Left renal pelvis (tissue), 4 donors: Measurements from ENCODE around the gene LBH. TPM values are rescaled to one million over a fixed set of nuclear protein-coding genes. Genes with fewer than 3 reads are reported as not detected.
"Not testable (repeated sequence)": the region's sequence is repeated elsewhere in the genome, so short reads cannot be mapped to it uniquely, and the experiment has no call there.

Source experiments
- DNase-seq, 4 donors: peaks; one replicate each; pipeline ENCODE4 v3.0.0-alpha.2; 2013; ENCODE audit warnings: low read depth in 4 of 4, low spot score in 3 of 4
- polyA plus RNA-seq, 4 donors: library from polyadenylated mRNA; unstranded; fragments of 120-200 nt; gene quantifications; one replicate each; pipeline ENCODE4 v1.2.1, GENCODE V29; 2013; ENCODE audit not compliant: insufficient read length in 4 of 4

LBH gene
- polyA plus RNA-seq, 4 donors, result 64.6 to 117 (median 104) TPM

DNA sequence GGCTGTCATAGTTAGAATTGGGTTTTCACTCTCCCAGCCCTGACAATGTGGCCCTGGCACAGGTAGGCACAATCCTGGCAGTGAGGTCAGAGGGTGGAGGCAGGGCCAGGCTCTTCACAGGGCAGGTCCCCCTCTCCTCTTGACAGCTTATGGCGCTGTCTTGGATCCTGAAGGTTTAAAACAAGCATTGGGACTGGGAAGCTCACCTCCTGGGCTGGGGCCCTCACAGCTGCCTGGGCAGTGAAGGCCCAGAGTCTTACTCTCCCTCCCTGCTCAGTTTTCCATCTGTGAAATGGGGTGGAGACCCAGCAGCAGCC is 23.3 kb downstream of the LBH start:
- no peak for DNase-seq

GRCh38 chr2:30255026-30255425 is 23.7 kb downstream of the LBH start:
- DNase-seq, result no peak

GRCh38 chr2:30255466-30256408 is 24.4 kb downstream of the LBH start:
- no peak for DNase-seq

DNA sequence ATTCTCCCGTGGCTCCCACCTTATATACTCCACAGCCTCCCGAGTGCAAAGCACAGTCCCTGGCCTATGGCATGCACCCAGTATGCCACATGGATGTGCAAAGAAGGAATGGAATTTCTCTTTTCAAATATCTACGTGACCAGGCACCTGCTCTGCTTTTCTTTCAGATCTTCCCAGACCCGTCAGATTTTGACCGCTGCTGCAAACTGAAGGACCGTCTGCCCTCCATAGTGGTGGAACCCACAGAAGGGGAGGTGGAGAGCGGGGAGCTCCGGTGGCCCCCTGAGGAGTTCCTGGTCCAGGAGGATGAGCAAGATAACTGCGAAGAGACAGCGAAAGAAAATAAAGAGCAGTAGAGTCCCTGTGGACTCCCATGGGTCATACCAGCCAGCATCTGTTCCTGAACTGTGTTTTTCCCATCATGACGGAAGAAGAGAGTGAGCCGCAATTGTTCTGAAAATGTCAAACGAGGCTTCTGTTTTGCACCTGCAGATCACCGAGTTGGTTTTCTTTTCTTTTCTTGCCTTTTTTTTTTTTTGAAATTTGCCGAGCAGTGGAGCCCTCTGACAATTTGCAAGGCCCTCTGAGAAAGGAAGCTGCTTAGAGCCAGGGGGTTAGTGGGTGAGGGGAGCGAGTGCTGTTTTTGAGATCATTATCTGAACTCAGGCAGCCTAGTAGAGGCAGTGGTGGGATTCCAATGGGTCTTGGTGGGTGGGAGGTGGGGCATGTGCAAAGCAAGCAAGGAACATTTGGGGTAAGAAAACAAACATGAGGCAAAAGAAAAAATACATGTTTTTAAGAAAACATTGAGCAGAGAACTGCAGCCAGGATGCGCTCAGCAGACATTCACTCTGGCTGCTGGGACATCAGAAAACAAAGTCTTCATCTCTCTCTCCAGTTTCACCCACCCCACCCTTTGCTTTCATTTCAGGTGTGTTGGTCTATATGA is 26.2 kb downstream of the LBH start:
- no peak for DNase-seq

- DNase-seq, result no peak
Measured at GRCh38 chr2:30259071-30259470, 27.7 kb downstream of the LBH start.

GRCh38 chr2:30259827-30260679 is 28.7 kb downstream of the LBH start:
- no peak for DNase-seq

DNA sequence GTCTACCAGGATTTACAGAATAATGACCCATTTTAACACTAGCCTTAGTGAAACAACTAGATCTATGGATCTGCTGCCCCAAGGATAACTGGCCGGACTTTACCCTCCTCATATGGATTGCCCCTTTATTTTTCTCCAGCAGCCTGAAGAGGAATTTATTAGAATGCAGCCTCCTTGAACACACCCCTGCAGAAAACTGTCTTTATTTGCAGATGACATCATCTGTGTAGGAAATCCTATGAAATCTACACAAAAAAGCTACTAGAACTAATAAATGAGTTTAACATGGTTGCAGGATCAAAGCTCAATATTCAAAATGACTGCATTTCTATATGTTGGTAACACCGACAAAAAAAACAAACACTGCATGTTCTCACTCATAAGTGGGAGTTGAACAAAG is 29.6 kb downstream of the LBH start:
- DNase-seq, result no peak

DNA sequence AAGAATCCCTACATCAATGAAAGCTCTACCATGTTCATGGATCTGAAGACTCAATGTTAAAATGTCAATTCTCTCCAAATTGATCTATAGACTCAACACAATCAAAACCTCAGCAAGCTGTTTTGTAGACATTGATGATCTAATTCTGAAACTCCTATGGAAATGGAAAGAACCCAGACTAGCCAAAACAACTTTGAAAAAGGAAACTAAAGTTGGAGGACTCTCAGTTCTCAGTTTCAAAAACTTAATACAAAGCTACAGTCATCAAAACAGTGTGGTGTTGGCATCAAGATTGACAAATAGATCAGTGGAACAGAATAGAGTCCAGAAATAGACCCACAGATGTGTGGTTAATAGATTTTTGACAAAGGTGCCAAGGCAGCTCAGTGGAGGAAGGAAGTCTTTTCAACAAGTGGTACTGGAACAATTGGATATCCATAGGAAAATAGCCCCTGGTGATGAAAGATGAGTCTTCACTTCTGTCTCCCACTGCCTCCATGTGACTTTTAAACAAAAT is 30.4 kb downstream of the LBH start:
- DNase-seq, result no peak

DNA sequence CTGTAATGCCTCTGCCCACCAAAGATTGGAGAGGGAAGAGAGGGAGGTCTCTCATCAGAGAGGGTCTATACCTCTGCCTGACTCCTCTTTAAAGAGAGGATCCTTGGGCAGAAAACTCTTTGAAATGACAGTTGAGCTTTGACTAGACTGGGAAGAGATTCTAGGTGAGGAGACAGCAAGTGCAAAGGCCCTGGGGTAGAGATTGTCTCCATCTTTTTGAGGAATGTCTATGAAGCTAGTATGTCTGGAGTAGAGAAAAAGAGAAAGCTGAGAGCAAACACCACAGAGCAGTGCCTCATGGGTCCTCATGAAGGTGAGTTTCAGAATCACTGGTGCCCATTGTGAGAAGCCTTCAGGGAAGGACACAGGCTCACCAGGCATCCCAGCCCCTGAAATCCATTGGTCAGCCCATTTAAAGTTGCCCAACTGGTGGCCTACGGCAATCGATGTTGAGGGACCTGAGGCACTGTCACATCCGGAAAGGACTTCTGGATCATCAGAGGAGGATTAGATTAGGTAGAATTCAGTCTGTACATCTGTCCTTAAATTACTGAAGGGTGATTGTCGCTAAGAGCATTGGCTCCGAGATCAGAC is 31.5 kb downstream of the LBH start:
- no peak for DNase-seq

DNA sequence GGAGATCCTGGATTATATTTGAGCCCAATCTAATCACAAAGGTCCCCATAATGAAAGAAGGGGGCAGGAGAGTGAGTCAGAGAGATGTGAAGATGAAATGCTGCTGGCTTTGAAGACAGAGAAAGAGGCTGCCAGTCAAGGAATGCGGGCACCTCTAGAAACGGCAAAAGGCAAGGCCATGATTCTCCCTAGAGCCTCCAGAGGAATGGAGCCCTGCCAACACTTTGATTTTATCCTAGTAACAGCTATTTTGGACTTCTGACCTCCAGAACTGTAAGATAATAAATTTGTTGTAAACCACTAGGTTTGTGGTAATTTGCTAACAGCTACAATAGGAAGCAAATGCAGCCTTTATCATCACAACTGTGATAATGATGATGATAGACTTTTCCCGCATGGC is 32.9 kb downstream of the LBH start:
- no peak for DNase-seq

DNA sequence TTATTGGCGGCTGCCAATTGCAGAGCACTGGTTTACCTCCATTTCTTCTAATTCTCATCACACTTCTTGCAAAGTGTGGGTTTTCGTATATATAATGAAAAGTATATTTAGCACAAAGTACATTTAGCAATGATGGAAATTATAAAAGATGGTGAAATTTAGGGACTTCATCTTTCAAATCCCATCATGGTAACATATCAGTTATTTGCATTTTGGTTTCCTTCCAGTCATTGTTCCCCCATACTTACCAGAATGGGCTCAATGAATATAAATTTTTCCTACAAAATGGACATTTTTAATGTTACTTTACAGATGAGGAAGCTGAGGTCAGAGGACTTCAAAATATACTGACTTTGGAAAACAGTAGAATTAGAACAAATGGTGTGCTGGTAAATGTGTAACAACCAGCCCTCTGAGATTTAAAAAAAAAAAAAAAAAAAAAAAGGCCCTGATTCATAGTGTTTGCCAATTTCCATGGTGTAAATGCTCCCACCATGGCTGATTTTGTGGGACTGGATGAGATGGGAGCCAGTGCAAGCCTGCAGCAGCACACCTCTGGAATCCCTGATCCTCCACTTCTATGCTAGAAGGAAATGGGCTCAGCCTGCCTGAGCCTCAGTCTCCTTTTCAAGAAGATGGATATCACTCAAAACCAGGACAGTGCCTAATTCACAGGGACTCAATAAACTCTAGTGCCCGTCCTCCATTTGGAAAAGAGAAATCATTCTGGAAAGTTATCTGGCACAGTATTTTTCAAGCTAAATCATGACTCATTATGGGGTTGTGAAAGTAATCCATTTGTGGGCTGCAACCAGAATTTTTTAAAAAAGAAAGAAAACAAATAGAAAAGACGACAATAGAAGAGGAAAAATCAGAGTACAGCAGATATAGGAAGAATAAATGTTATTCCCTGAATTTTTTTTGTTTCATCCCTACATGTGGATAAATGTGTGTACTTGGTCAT is 34.0 kb downstream of the LBH start:
- no peak for DNase-seq

- no peak for DNase-seq
Measured at GRCh38 chr2:30266051-30266621, 34.8 kb downstream of the LBH start.

- DNase-seq, result no peak
Measured at GRCh38 chr2:30266705-30267104, 35.4 kb downstream of the LBH start.

DNA sequence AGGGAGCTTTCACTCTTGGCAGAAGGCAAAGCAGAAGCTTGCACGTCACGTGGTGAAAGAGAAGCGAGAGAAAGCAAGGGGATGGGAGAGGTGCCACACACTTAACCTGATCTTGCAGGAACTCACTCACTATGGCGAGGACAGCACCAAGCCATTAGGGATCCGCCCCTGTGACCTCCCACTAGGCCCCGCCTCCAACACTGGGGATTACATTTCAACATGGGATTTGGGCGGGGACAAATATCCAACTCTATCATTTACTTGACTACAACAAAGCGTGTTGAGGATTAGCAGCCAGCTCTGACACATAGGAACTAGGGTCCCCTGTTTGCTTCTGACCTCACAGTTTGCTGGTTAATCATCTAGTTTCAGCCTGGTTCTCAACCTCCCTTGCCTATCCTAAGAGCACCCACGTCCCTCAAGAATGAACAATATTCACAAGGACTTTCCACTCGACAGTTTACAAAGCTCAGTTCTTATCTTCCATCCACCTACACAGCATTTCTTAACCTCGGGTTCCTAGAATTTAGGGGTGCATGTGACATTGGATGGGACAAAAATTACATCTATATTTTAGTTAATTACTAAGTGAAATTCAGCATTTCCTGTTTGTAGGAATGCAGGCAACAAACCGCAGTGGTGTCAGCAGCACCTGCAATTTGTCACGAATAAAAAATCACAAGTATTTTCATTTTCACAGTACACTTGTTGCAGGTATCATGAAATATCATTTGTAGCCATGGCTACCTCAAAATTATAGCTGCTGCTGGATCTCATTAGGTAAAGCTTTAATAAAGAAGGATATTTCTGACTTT is 36.0 kb downstream of the LBH start:
- no peak for DNase-seq

- no peak for DNase-seq
Measured at GRCh38 chr2:30268296-30268871, 37.0 kb downstream of the LBH start.

DNA sequence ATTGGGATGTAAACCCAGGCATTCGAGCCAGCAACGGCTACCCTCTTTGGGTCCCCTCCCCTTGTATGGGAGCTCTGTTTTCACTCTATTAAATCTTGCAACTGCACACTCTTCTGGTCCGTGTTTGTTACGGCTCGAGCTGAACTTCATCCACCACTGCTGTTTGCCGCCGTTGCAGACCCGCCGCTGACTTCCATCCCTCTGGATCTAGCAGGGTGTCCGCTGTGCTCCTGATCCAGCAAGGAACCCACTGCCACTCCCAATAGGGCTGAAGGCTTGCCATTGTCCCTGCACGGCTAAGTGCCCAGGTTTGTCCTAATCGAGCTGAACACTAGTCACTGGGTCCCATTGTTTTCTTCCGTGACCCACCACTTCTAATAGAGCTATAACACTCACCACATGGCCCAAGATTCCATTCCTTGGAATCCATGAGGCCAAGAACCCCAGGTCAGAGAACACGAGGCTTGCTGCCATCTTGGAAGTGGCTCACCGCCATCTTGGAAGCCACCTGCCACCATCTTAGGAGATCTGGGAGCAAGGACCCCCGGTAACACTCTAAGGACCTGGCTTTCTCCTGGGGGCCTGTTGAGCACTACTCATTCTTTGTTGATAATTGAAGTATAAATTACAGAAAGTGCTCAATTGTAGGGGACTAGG is 37.9 kb downstream of the LBH start:
- not testable (repeated sequence) for DNase-seq

- no peak for DNase-seq
Measured at GRCh38 chr2:30269771-30270145, 38.4 kb downstream of the LBH start.
